ENCODE results near the gene SPAG5.

GRCh38 chr17:28549236-28550132, 49.3 kb downstream of the SPAG5 start:
- no peak for TF ChIP-seq CTCF (IDR thresholded peaks at IDR 0.05; ENCODE audit: low read length)
- no peak for TF ChIP-seq EZH2 (optimal IDR thresholded peaks at IDR 0.05; ENCODE audit: low read depth, low read length)
